GM10248 (cell line): Measurements from ENCODE around the gene TEX29.

Experiments used
- CTCF ChIA-PET: fragments of 300-600 bp; sonication (Branson Sonifier 250); formaldehyde crosslinking; extraction: SDS; loops from one replicate; lab custom pipeline; 2021; ENCODE audit warnings: antibody characterized with exemption; lab: Yijun Ruan, JAX
- POLR2A ChIA-PET: fragments of 350-650 bp; sonication (Branson Sonifier 250); formaldehyde crosslinking; extraction: SDS; loops from one replicate; lab custom pipeline; 2020; ENCODE audit warnings: antibody characterized with exemption; lab: Yijun Ruan, JAX
- DNase-seq: peaks from one replicate; pipeline ENCODE4 v3.0.0; 2012; ENCODE audit errors: extremely low spot score
- CTCF ChIP-seq: IDR thresholded peaks from 2 replicates; pipeline ENCODE4 v1.5.1; 2012; ENCODE audit warnings: mild to moderate bottlenecking, low read depth; ENCODE audit errors: extremely low read depth, missing control alignments, control extremely low read depth

TEX29 gene

DNA sequence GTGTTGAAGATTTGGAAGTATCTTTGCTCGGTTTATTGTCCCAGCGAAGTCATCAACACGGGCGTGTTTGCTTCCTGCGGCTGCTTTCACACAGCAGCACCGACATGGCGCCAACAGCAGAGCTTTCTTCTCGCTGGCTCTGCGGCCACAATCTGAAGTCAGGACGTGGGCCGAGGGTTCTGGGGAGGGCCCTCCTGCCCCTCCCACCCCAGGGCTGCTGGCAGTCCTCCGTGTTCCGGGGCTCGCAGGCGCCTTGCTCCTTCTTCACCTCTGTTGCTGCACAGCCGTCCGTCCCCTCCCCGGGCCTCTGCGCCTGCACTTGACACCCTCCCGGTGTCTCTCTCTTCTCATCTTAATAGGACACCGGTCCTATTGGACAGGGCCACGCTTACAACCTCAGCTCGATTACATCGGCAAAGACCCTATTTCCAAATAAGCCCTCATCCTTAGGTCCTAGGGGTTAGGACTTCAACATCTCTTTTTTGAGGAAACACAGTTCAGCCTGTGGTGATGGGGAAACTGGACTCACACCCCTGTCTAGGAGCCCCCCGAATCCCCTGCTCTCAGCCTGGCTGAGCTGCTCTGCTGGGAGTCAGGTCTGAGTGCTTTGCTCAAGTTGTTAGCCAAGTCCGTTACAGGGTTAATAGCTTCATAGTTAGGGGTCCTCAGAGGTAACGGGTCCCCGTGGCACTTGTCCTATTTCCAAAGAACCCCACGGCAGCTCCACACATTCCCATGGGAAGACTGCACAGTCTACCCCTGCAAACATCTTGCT lies 2.7 kb upstream of the TEX29 start:
- DNase-seq, result no peak
- TF ChIP-seq CTCF, result no peak
- ChIA-PET CTCF (interaction anchor here (0.7 to 1.2 kb wide), 3 partner anchors 13 to 107 kb away, joined by 3 read pairs; no protein-coding TSS in a partner anchor), POLR2A (no interaction called here)

- POLR2A ChIA-PET, result no interaction called here
- CTCF ChIA-PET, result interaction anchor here (0.7 to 1.2 kb wide), 3 partner anchors 12 to 107 kb away, joined by 3 read pairs; no protein-coding TSS in a partner anchor
- no peak for TF ChIP-seq CTCF
- DNase-seq, result no peak
Measured at GRCh38 chr13:111318386-111318785, 2.1 kb upstream of the TEX29 start.

DNA sequence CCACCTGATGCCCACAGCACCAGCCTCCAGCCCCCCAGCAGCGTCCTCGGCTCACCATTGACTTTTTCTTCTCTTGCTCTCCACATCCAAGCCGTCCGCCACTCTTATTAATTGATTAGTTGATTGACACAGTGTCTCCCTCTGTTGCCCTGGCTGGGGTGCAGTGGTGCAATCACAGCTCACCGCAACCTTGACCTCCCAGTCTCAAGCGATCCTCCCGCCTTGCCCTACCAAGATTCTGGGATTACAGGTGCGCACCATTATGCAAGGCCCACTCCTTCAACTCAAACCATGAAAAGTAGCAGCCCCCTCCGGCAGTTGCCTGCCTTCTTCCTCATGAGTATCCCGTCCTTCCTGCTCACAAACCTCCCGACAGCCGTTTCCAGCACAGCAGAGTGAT lies 921 bp upstream of the TEX29 start:
- TF ChIP-seq CTCF, result no peak
- no peak for DNase-seq
- POLR2A ChIA-PET, result no interaction called here
- CTCF ChIA-PET, result no interaction called here

DNA sequence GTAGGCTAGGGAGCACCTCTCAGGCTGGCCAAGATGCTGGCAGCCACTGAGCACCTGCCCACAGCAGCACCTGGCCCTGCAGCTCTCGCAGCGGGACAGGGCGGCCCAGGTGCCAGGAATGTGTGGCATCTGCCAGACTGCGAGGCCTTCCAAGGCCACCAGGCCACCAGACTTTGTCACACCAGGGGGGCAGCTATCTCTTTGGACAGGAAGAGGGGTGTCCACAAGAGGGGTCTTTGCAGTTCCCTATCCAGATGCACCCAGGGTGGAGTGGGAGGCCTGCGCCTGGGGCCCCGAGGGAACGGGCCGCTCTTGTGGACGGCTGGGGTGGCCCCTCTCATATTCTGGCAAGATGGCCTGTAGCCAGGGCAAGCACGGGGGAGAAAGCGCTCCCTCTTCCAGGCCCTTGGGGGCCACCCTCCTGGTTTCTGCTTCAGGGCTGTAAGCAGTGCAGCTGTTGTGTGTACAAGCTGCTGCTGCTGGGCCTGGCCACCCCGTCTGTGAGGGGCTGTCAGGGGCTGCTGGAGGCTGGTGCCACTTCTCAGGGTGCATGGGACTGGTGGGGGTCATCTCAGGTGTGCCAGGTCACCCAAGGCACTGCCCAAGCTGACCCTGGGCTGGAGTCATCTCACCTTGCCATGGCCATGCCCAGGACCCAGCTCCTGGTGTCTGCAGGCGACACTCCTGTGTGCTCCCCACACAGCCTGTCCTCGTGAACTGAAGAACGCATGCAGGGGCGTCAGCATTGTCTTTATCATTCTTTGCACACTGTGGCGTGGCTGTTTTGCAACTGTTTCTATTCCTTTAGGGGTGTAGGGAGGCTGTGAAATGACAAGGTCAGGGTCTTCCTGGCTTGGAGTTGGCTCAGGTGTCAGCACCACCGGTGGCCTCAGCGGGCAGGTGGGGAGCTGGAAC lies 1.8 kb downstream of the TEX29 start:
- ChIA-PET POLR2A (no interaction called here), CTCF (no interaction called here)
- no peak for TF ChIP-seq CTCF
- no peak for DNase-seq

DNA sequence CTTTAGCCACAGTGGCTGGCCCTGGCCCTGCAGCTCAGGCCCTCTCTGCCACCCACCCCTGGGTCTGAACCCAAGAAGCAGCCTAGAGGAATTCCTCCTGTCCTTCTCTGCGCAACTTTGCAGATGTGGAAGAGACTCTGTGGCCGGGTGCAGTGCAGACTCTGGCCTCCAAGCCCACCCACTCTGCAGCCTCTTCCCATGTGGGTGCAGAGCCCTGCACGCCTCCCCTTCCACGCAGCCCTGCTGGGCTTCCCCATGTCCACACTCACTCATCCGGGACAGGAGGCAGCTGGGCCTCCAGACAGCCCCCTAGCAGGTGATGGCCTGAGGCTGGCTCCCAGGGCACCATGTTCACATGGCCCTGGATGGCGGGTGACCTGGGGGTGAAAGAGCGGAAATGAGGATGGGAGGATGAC lies 2.5 kb downstream of the TEX29 start:
- ChIA-PET CTCF (no interaction called here), POLR2A (no interaction called here)

More for the DNA sequence above, 2.5 kb downstream of the TEX29 start:
- DNase-seq, result no peak
- TF ChIP-seq CTCF, result no peak
